HepG2 (cell line): ENCODE measurements around the gene RHBDD2. TPM values are rescaled to one million over a fixed set of nuclear protein-coding genes. Genes with fewer than 3 reads are reported as not detected.

Experiments
- ATAC-seq: fragments of 200-7000 bp; cut with Tn5 transposase; 3 replicates; pipeline ENCODE4 v1.9.1; 2020; ENCODE audit warnings: mild to moderate bottlenecking, moderate library complexity
- BruUV-seq: library from RNA; stranded (reverse); fragments of 400-500 nt; replicated peaks from 2 replicates; lab custom pipeline; 2021; lab: Mats Ljungman, UMichigan
- CTCF ChIA-PET: fragments of 300-600 bp; formaldehyde crosslinking; extraction: SDS; loops from one replicate; lab custom pipeline; 2021; ENCODE audit warnings: low total read pairs, inconsistent platforms, low intra/inter-chr PET ratio; lab: Yijun Ruan, JAX
- POLR2A ChIA-PET: fragments of 350-600 bp; sonication (Branson Sonifier 250); formaldehyde crosslinking; loops from one replicate; lab custom pipeline; 2020; ENCODE audit warnings: antibody characterized with exemption, inconsistent platforms; lab: Yijun Ruan, JAX
- DNase-seq: peaks from one replicate; pipeline ENCODE4 v3.0.0-alpha.2; 2015; ENCODE audit warnings: low spot score
- FAIRE-seq: peaks from 3 replicates; lab custom pipeline; 2011; peaks lifted over from hg19 to GRCh38; lab: Jason Lieb, UNC
- H2AFZ ChIP-seq: one replicate; pipeline ENCODE4 v1.6.1; 2011; ENCODE audit warnings: low read length, inconsistent platforms
- H3K27ac ChIP-seq: fragments of 300-600 bp; 3 replicates; pipeline ENCODE4 v1.8.0; 2011; ENCODE audit warnings: mixed run types, mild to moderate bottlenecking, mixed read lengths, low read length, inconsistent platforms; ENCODE audit not compliant: insufficient read depth; ENCODE audit errors: extremely low read length
- H3K27me3 ChIP-seq, 2 experiments: fragments of 200-600 bp in 1 of 2; 2 replicates in 1 of 2; 3 replicates in 1 of 2; pipeline versions ENCODE4 v1.6.0 to v1.8.0; 2011; ENCODE audit warnings: low read length in 2 of 2, mild to moderate bottlenecking in 2 of 2, moderate library complexity in 2 of 2, inconsistent platforms in 1 of 2; ENCODE audit not compliant: insufficient read depth in 2 of 2, control insufficient read depth in 1 of 2
- H3K36me3 ChIP-seq, 2 experiments: fragments of 200-600 bp in 1 of 2; replicated peaks in 1 of 2; 2 replicates in 1 of 2; 3 replicates in 1 of 2; pipeline versions ENCODE4 v1.5.1 to v1.8.0; 2011; ENCODE audit warnings: low read length in 2 of 2, inconsistent platforms in 1 of 2; ENCODE audit not compliant: insufficient read depth in 2 of 2, control insufficient read depth in 1 of 2
- H3K4me1 ChIP-seq: 2 replicates; pipeline ENCODE4 v1.5.1; 2012; ENCODE audit warnings: low read length, inconsistent platforms; ENCODE audit not compliant: insufficient read depth
- H3K4me2 ChIP-seq: 2 replicates; pipeline ENCODE4 v1.6.0; 2011; ENCODE audit warnings: low read depth, low read length, inconsistent platforms
- H3K4me3 ChIP-seq, 3 experiments: fragments of 200-600 bp in 1 of 3; sonication (generic), shearing (Covaris generic) in 1 of 3; replicated peaks in 1 of 3; 2 replicates each; pipeline ENCODE4 v1.5.1; 2011 to 2016; ENCODE audit warnings: low read length in 3 of 3, inconsistent platforms in 2 of 3, low read depth in 2 of 3, mild to moderate bottlenecking in 2 of 3, control low read depth in 1 of 3, mixed read lengths in 1 of 3; ENCODE audit not compliant: insufficient read depth in 1 of 3
- H3K79me2 ChIP-seq: one replicate; pipeline ENCODE4 v1.6.1; 2011; ENCODE audit warnings: low read length, inconsistent platforms; ENCODE audit not compliant: insufficient read depth
- H3K9ac ChIP-seq: 2 replicates; pipeline ENCODE4 v1.6.0; 2011; ENCODE audit warnings: mild to moderate bottlenecking, low read depth, low read length, inconsistent platforms; ENCODE audit not compliant: insufficient read depth
- H3K9me3 ChIP-seq: 2 replicates; pipeline ENCODE4 v1.5.1; 2012; ENCODE audit warnings: mild to moderate bottlenecking, low read length
- H4K20me1 ChIP-seq: 2 replicates; pipeline ENCODE4 v1.6.0; 2011; ENCODE audit warnings: inconsistent platforms, mild to moderate bottlenecking, low read length, moderate library complexity; ENCODE audit not compliant: insufficient read depth
- ARID5B ChIP-seq: IDR thresholded peaks from 2 replicates; pipeline ENCODE4 v1.4.0; 2020; ENCODE audit warnings: mild to moderate bottlenecking, missing genetic modification reagents
- DRAP1 ChIP-seq: IDR thresholded peaks from 2 replicates; pipeline ENCODE4 v1.6.1; 2016; ENCODE audit warnings: missing genetic modification reagents, missing compliant biosample characterization
- KIAA2018 ChIP-seq: sonication (generic); formaldehyde crosslinking; IDR thresholded peaks from 2 replicates; pipeline ENCODE4 v1.5.0; 2020; ENCODE audit warnings: mild to moderate bottlenecking, missing genetic modification reagents, borderline replicate concordance
- MEIS2 ChIP-seq: sonication (generic); formaldehyde crosslinking; IDR thresholded peaks from 2 replicates; pipeline ENCODE4 v1.9.0; 2021; ENCODE audit warnings: mild to moderate bottlenecking, missing genetic modification reagents
- PBX3 ChIP-seq: sonication (generic); formaldehyde crosslinking; IDR thresholded peaks from 2 replicates; pipeline ENCODE4 v1.8.1; 2023; ENCODE audit warnings: missing genetic modification reagents, inconsistent platforms, borderline replicate concordance
- SCMH1 ChIP-seq: sonication (generic); formaldehyde crosslinking; IDR thresholded peaks from 2 replicates; pipeline ENCODE4 v1.9.0; 2021; ENCODE audit warnings: missing genetic modification reagents, mild to moderate bottlenecking, borderline replicate concordance
- SP2 ChIP-seq: sonication (generic); formaldehyde crosslinking; IDR thresholded peaks from 2 replicates; pipeline ENCODE4 v1.5.1; 2020; ENCODE audit warnings: mild to moderate bottlenecking, missing genetic modification reagents
- SRSF1 ChIP-seq: fragments of 200-400 bp; formaldehyde crosslinking; optimal IDR thresholded peaks from 2 replicates; pipeline ENCODE3; 2017; ENCODE audit warnings: mild to moderate bottlenecking, low read depth, low read length, moderate library complexity
- ZNF761 ChIP-seq: sonication (generic); formaldehyde crosslinking; conservative IDR thresholded peaks from 2 replicates; pipeline ENCODE4 v1.4.0; 2020; ENCODE audit warnings: mild to moderate bottlenecking, missing genetic modification reagents
- WGBS: methylation state at CpG from one replicate; pipeline ENCODE4 v1.1.6; 2017; ENCODE audit warnings: low lambda C conversion rate; 5-methylcytosine and 5-hydroxymethylcytosine counted together
- in situ Hi-C: cut with HindIII; loops from 2 replicates; pipeline ENCODE4 v1.10.0; 2017; ENCODE audit warnings: low pct_unique_long_range_greater_than_20kb; ENCODE audit not compliant: extremely low pct_ligation_motif_present
- intact Hi-C: fragments of 100-400 bp; cut with micrococcal nuclease; formaldehyde crosslinking; loops from one replicate; pipeline ENCODE4 v1.10.0; 2022; ENCODE audit not compliant: unreplicated experiment
- polyA plus RNA-seq, 8 experiments: library from polyadenylated mRNA; depleted of rRNA in 3 of 8; stranded (reverse) in 7 of 8; unstranded in 1 of 8; fragments of >200 nt; fragmentation: Illumina TruSeq in 4 of 8; extraction: Trizol in 4 of 8; gene quantifications; 2 replicates each; pipeline versions ENCODE4 v1.2.1 to v1.2.3, GENCODE V29; 2011 to 2016; ENCODE audit warnings: low read depth in 4 of 8, missing spikeins in 1 of 8, mixed read lengths in 1 of 8; ENCODE audit not compliant: insufficient read depth in 1 of 8
- total RNA-seq, 5 experiments: library from RNA; depleted of rRNA; stranded (reverse); fragments of >200 nt; fragmentation: Illumina TruSeq; extraction: Trizol; gene quantifications; 2 replicates each; pipeline ENCODE4 v1.2.3, GENCODE V29; 2016; ENCODE audit warnings: low read depth in 1 of 5

The RHBDD2 gene
- total and polyA plus RNA-seq, 2 of the 13 experiments (the other 11 are each of a cell fraction or from before 2014, with no cell fraction given), result 23.1 to 26.4 TPM

- no peak for TF ChIP-seq SCMH1 (CRISPR knock-in tag)
- no peak for TF ChIP-seq ZNF761 (CRISPR knock-in tag)
- TF ChIP-seq, all 625 proteins: peak for 0
These were observed 49.7 kb downstream of the RHBDD2 start (continued) for GRCh38 chr7:75928568-75928914.

- Histone ChIP-seq H3K4me2 (no peak overlapping the region; the same call in 1 of the 2 replicates), H3K36me3 (peaks cover 14 to 46% of the 10 kb centered on the region in 2 experiments; a peak in 4 of 5 replicates), H3K79me2 (peaks cover 95% of the 10 kb centered on the region), H4K20me1 (peaks cover 96% of the 10 kb centered on the region), H3K27me3 (no peaks in the 10 kb centered on the region), H3K9me3 (no peaks in the 10 kb centered on the region), H3K4me1 (peaks cover 51% of the 10 kb centered on the region), H3K27ac (peak overlapping the region; percentile 68), H3K9ac (no peak overlapping the region), H2AFZ (no peak overlapping the region), H3K4me3 (no peak overlapping the region)
- intact Hi-C loops (no loop called here), in situ Hi-C loops (no loop called here)
- ChIA-PET CTCF (no interaction called here), POLR2A (interaction anchor here (1.6 kb wide), 1 partner anchor 11 kb away, joined by 6 read pairs; no protein-coding TSS in a partner anchor)
- BruUV-seq, result no TSS peak
- no peak for DNase-seq
- peak; percentile 34; the same call in 2 of the 3 replicates for ATAC-seq
- no peak for FAIRE-seq
- WGBS, result 60% methylated on average over 5 of the region's 5 CpGs
- TF ChIP-seq KIAA2018 (CRISPR knock-in tag) (no peak), PBX3 (CRISPR knock-in tag) (no peak), ARID5B (CRISPR knock-in tag) (no peak), MEIS2 (CRISPR knock-in tag) (no peak), DRAP1 (CRISPR knock-in tag) (no peak), SRSF1 (no peak), SP2 (no peak)
These were observed 52.8 kb downstream of the RHBDD2 start for GRCh38 chr7:75931680-75932079.
